ENCODE measurements around the gene SLC12A3.

SLC12A3 gene

DNA sequence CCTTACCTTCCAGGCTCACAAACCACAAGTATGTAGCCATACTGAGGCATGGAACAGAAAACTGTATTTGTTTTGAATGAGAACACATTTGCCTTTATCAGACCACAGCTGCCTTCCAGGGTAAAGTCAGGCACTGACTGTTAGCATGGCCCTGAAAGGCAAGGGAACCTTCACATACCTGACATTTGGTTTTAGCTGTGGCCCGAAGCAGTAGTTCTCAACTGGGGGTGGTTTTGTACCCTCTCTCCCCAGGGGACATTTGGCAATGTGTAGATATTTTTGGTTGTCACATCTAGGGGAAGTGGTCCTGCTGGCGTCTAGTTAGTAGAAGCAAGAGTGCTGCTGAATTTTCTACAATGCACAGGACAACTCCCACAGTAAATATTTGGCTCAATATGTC, 76.1 kb downstream of the SLC12A3 start:
- DNase-seq (ENCODE audit: low read depth) = no peak
- TF ChIP-seq, protein P1, sequence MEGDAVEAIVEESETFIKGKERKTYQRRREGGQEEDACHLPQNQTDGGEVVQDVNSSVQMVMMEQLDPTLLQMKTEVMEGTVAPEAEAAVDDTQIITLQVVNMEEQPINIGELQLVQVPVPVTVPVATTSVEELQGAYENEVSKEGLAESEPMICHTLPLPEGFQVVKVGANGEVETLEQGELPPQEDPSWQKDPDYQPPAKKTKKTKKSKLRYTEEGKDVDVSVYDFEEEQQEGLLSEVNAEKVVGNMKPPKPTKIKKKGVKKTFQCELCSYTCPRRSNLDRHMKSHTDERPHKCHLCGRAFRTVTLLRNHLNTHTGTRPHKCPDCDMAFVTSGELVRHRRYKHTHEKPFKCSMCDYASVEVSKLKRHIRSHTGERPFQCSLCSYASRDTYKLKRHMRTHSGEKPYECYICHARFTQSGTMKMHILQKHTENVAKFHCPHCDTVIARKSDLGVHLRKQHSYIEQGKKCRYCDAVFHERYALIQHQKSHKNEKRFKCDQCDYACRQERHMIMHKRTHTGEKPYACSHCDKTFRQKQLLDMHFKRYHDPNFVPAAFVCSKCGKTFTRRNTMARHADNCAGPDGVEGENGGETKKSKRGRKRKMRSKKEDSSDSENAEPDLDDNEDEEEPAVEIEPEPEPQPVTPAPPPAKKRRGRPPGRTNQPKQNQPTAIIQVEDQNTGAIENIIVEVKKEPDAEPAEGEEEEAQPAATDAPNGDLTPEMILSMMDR (conservative IDR thresholded peaks at IDR 0.05; ENCODE audit: low read depth, low read length) = no peak
- no peak overlapping the region for H3K4me3 ChIP-seq (ENCODE audit: low read depth, low read length)

DNA sequence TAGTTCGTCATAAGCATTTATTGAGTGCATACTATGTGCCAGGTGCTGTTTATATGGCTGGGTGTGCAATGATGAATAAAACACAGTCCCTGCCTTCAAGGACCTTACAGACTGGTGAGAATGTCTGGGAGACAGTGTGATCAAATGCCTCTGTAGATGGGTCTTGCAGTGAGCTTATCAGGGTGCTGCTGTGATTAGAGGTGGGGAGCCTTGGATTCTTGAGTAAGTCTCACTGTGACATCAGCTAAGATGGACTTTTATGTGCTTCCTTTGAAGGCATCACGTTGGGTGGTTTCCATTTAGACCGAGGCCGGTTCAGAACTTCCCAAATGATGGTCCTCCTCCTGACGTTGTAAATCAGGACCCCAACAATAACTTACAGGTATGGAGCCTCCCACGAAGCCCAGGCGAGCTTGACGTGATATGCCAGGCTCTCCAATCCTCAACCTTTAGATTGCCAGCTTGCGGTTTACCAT, 76.9 kb downstream of the SLC12A3 start:
- no peak overlapping the region for H3K4me3 ChIP-seq (ENCODE audit: low read depth, low read length)
- no peak for DNase-seq (ENCODE audit: low read depth)
- TF ChIP-seq, protein P1 (conservative IDR thresholded peaks at IDR 0.05; ENCODE audit: low read depth, low read length) = no peak

DNA sequence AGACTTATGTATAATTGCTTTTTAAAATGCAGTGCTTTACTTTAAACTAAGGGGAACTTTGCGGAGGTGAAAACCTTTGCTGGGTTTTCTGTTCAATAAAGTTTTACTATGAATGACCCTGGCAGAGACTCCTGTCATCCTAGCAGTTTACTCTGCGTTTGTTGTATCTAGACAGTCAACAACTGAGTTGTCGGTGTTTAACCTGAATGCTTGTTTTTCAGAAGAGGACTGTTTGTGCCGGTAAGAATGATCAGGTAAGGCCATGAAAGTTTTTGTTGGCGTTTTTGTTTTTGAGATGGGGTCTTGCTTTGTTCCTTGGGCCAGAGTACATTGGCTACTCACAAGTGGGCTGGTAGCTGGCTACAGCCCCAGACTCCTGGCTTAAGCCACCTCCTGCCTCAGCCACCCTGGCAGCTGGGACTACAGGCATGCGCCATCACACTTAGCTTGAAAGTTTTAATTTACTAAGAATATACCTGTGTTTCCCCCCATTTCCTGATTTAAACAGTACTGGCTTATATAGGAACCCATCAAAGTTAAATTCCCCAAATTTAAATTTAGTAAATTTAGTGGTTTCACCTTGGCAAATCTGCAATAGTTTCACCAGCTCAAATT, 78.9 kb downstream of the SLC12A3 start:
- TF ChIP-seq, protein P1 (conservative IDR thresholded peaks at IDR 0.05; ENCODE audit: low read depth, low read length) = no peak
- DNase-seq (ENCODE audit: low read depth) = no peak

DNA sequence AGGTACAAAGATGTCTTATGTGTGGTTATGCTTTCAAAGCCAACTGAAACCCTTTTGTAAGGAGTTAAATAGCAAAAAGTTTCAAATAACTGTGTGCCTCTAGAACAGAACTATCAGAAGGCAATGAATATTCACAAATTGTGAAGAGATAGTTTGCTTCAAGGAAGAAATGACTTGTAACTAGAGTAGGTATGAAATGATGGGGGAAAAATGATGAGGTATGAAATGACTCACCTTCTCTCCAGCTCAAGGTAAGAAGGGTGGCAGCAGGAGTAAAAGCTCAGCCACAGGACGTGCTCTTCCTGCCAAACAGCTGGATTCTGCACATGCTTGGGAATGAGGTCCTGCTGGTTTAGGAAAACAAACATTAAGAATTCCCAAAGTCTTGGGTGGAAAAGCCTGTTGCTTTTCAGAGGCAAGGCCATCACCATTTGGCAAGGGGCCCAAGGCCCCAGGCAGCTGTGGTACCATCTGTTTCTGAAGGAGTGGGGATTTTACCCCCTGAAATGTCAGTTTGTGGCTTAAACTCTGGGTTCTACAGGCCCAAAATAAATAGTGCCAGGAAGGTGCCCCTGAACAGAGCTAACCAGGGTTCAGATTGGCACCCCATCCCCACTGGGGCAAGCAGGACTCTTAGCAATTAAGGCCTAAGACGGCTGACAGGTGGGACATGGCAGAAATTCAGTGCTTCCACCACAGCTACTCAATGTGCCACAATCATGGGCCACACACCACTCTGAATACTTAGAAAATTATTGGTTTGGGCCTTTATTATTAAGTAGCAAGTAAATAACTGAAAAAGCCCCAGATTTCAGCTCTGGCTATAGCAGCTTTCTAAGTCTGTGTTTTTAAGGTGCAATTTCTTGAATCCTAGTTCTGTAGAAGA, 80.2 kb downstream of the SLC12A3 start:
- H3K4me3 ChIP-seq (ENCODE audit: low read depth, low read length) = no peak overlapping the region
- TF ChIP-seq, protein P1 (conservative IDR thresholded peaks at IDR 0.05; ENCODE audit: low read depth, low read length) = no peak
- no peak for DNase-seq (ENCODE audit: low read depth)

More for the DNA sequence above, 78.9 kb downstream of the SLC12A3 start:
- H3K4me3 ChIP-seq (ENCODE audit: low read depth, low read length) = no peak overlapping the region

DNA sequence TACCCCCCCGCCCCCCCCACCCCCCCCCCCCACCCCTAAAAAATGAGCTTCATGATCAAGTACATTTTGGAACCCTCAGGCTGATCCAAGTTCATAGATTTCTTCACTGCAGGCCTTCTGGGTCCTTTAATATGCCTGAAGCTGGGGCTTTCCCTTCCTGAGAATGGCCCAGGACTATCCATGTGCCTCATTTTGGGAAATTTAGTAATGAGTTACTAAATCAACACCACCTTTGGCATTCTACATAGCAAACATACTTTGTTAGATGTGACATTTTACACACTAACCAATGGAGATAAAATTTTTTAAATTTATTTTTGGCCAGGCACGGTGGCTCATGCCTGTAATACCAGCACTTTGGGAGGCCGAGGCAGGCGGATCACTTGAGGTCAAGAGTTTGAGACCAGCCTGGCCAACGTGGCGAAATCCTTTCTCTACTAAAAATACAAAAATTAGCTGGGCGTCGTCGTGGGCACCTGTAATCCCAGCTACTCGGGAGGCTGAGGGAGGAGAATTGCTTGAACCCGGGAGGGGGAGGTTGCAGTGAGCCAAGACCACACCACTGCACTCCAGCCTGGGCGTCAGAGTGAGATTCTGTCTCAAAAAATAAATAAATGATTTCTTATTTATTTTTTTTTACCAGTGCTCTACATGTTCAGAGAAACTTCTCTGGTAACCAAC, 81.0 kb downstream of the SLC12A3 start:
- DNase-seq (ENCODE audit: low read depth) = peak; percentile 44
- no peak overlapping the region for H3K4me3 ChIP-seq (ENCODE audit: low read depth, low read length)
- TF ChIP-seq, protein P1 (conservative IDR thresholded peaks at IDR 0.05; ENCODE audit: low read depth, low read length) = no peak

DNA sequence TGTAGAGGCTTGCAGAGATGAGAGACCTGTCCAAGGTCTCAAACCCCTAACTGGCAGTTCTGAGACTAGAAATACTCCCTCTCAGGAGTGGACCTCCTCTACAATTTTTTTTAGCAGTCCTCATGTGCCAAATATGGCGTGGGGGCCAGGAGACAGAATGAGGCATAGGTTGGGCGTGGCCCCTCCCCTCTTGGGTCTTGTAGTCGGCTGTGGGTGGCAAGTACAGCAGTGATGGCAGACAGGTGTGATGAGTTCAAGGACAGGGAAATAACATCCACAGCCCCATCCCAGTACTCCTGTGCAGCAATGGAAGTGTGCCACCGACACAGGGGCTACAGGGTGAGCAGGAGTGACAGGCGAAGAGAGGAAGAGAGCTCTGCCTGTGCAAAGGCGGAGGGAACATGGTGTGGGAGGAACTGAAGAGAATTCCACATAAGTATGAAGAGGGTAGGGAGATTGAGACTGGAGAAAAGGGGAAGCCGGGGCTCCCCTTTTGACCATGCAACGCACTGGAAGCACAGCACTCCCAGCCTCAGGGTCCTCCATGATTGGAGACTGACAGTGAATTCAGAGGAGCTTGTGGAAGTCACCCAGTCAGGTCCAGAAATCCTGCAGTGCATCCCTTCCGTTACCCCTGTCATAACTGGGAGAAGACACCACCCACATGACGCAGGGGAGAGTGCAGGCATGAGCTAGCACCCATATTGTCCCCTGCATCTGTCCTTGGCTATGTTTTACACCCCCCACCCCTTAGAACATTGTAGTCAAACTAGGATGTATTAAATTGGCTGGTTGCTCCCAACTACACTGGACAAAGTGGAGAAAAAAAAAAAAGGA, 82.0 kb downstream of the SLC12A3 start:
- TF ChIP-seq, protein P1 (conservative IDR thresholded peaks at IDR 0.05; ENCODE audit: low read depth, low read length) = no peak
- no peak overlapping the region for H3K4me3 ChIP-seq (ENCODE audit: low read depth, low read length)
- no peak for DNase-seq (ENCODE audit: low read depth)
